Measurements from ENCODE around the gene FAM47E. TPM values are rescaled to one million over a fixed set of nuclear protein-coding genes. Genes with fewer than 3 reads are reported as not detected.

The FAM47E gene
- total RNA-seq, 1 donor from 2014 or later = 6.4 TPM

- no peak overlapping the region for H3K4me3 ChIP-seq
- ATAC-seq = no peak
- no peaks in the 10 kb centered on the region for H3K36me3 ChIP-seq
- H3K27me3 ChIP-seq (ENCODE audit: low read depth) = no peaks in the 10 kb centered on the region
- intact Hi-C loops (cut with DNase I) = no loop called here
- no peak for DNase-seq
- H3K4me1 ChIP-seq = no peaks in the 10 kb centered on the region
- no peaks in the 10 kb centered on the region for H3K9me3 ChIP-seq
- TF ChIP-seq CTCF (IDR thresholded peaks at IDR 0.05) = no peak
- no peak overlapping the region for H3K27ac ChIP-seq
Observed at GRCh38 chr4:76270244-76271175, 19.0 kb downstream of the FAM47E start.

- DNase-seq = no peak
- Histone ChIP-seq H3K27ac (no peak overlapping the region), H3K4me1 (no peaks in the 10 kb centered on the region), H3K4me3 (no peak overlapping the region), H3K36me3 (no peaks in the 10 kb centered on the region), H3K9me3 (no peaks in the 10 kb centered on the region), H3K27me3 (ENCODE audit: low read depth) (no peaks in the 10 kb centered on the region)
- intact Hi-C loops (cut with DNase I) = no loop called here
- TF ChIP-seq CTCF (IDR thresholded peaks at IDR 0.05) = no peak
- ATAC-seq = no peak
Observed at GRCh38 chr4:76271248-76271647, 19.7 kb downstream of the FAM47E start.

GRCh38 chr4:76272073-76272472 lies 20.6 kb downstream of the FAM47E start:
- ATAC-seq (peak in 1 of 2 donors; percentile 43), DNase-seq (no peak)
- Histone ChIP-seq H3K27me3 (ENCODE audit: low read depth) (no peaks in the 10 kb centered on the region), H3K27ac (no peak overlapping the region), H3K4me3 (no peak overlapping the region), H3K4me1 (no peaks in the 10 kb centered on the region), H3K9me3 (no peaks in the 10 kb centered on the region), H3K36me3 (no peaks in the 10 kb centered on the region)
- intact Hi-C loops (cut with DNase I) = no loop called here
- TF ChIP-seq CTCF (IDR thresholded peaks at IDR 0.05) = no peak

GRCh38 chr4:76272582-76272981 lies 21.1 kb downstream of the FAM47E start:
- H3K27ac ChIP-seq = no peak overlapping the region
- DNase-seq (no peak), ATAC-seq (peak in 1 of 2 donors; percentile 28)
- intact Hi-C loops (cut with DNase I) = no loop called here
- H3K4me1 ChIP-seq = no peaks in the 10 kb centered on the region
- H3K9me3 ChIP-seq = no peaks in the 10 kb centered on the region
- no peaks in the 10 kb centered on the region for H3K36me3 ChIP-seq
- no peak for TF ChIP-seq CTCF (IDR thresholded peaks at IDR 0.05)
- H3K27me3 ChIP-seq (ENCODE audit: low read depth) = no peaks in the 10 kb centered on the region
- H3K4me3 ChIP-seq = no peak overlapping the region

- H3K36me3 ChIP-seq = no peaks in the 10 kb centered on the region
- no peak overlapping the region for H3K4me3 ChIP-seq
- intact Hi-C loops (cut with DNase I) = no loop called here
- no peaks in the 10 kb centered on the region for H3K27me3 ChIP-seq (ENCODE audit: low read depth)
- ATAC-seq (no peak), DNase-seq (no peak)
- H3K27ac ChIP-seq = no peak overlapping the region
- no peaks in the 10 kb centered on the region for H3K9me3 ChIP-seq
- H3K4me1 ChIP-seq = no peaks in the 10 kb centered on the region
- TF ChIP-seq CTCF (IDR thresholded peaks at IDR 0.05) = no peak
Observed at GRCh38 chr4:76272999-76273398, 21.5 kb downstream of the FAM47E start.
